HCT116 (cell line): ENCODE results near the gene EPHA4. TPM values are rescaled to one million over a fixed set of nuclear protein-coding genes. Genes with fewer than 3 reads are reported as not detected.

ENCODE experiments used
- ATAC-seq: fragments of 200-7000 bp; cut with Tn5 transposase; 2 replicates; pipeline ENCODE4 v1.9.1; 2020; ENCODE audit warnings: mild to moderate bottlenecking, moderate library complexity
- BruUV-seq: library from RNA; stranded (reverse); fragments of 400-500 nt; replicated peaks from 2 replicates; lab custom pipeline; 2021; lab: Mats Ljungman, UMichigan
- CTCF ChIA-PET: fragments of 300-600 bp; sonication (Branson Sonifier 250); formaldehyde crosslinking; loops from one replicate; lab custom pipeline; 2021; ENCODE audit warnings: antibody characterized with exemption; lab: Charles Lee
- POLR2A ChIA-PET: fragments of 300-600, 350-600 bp; sonication (Branson Sonifier 250); formaldehyde crosslinking; loops from one replicate; lab custom pipeline; 2021; ENCODE audit warnings: antibody characterized with exemption; lab: Charles Lee
- RAD21 ChIA-PET, 2 experiments: fragments of 300-600 bp; sonication (Branson Sonifier 250); formaldehyde crosslinking; loops; one replicate each; lab custom pipeline; 2023; ENCODE audit warnings: low total read pairs in 2 of 2; ENCODE audit not compliant: uncharacterized antibody in 2 of 2, unreplicated experiment in 2 of 2, low non-redundant PET in 1 of 2; lab: Charles Lee
- DNase-seq: peaks from one replicate; pipeline ENCODE4 v3.0.0-alpha.2; 2010; ENCODE audit warnings: low read depth, low spot score
- H2AFZ ChIP-seq: fragments of 200-600 bp; shearing (Covaris generic), sonication (generic); 2 replicates; pipeline ENCODE4 v1.6.1; 2017; ENCODE audit warnings: low read depth, mixed run types, mixed read lengths, antibody characterized with exemption, low read length; ENCODE audit not compliant: poor library complexity, severe bottlenecking
- H3K27ac ChIP-seq: 2 replicates; pipeline ENCODE4 v1.5.1; 2012; ENCODE audit warnings: low read depth, low read length
- H3K27me3 ChIP-seq: fragments of 200-600 bp; sonication (generic); 2 replicates; pipeline ENCODE4 v1.6.1; 2016; ENCODE audit warnings: mixed run types, low read length, mixed read lengths; ENCODE audit not compliant: insufficient read depth
- H3K36me3 ChIP-seq, 2 experiments: fragments of 200-500 bp in 1 of 2; fragments of 200-600 bp in 1 of 2; sonication (Bioruptor generic) in 1 of 2; sonication (generic) in 1 of 2; 2 replicates each; pipeline versions ENCODE4 v1.5.1 to v1.6.1; 2014 to 2016; ENCODE audit warnings: low read length in 2 of 2, inconsistent platforms in 1 of 2, mixed read lengths in 1 of 2, mixed run types in 1 of 2; ENCODE audit not compliant: insufficient read depth in 2 of 2, control insufficient read depth in 1 of 2
- H3K4me1 ChIP-seq, 2 experiments: fragments of 200-600 bp in 1 of 2; sonication (generic) in 1 of 2; 2 replicates each; pipeline versions ENCODE4 v1.5.1 to v1.6.1; 2012 to 2017; ENCODE audit warnings: low read length in 2 of 2, inconsistent platforms in 1 of 2, mild to moderate bottlenecking in 1 of 2, mixed read lengths in 1 of 2, mixed run types in 1 of 2, moderate library complexity in 1 of 2; ENCODE audit not compliant: insufficient read depth in 2 of 2, control insufficient read depth in 1 of 2
- H3K4me2 ChIP-seq: fragments of 200-600 bp; sonication (generic); 2 replicates; pipeline ENCODE4 v1.6.1; 2017; ENCODE audit warnings: mixed run types, low read length, mixed read lengths
- H3K4me3 ChIP-seq, 2 experiments: fragments of 200-600 bp in 1 of 2; sonication (generic) in 1 of 2; replicated peaks in 1 of 2; 2 replicates each; pipeline ENCODE4 v1.5.1; 2011 to 2016; ENCODE audit warnings: low read length in 2 of 2, control low read depth in 1 of 2, low read depth in 1 of 2, mild to moderate bottlenecking in 1 of 2, mixed read lengths in 1 of 2, mixed run types in 1 of 2
- H3K79me2 ChIP-seq: fragments of 200-600 bp; sonication (generic); 2 replicates; pipeline ENCODE4 v1.6.1; 2017; ENCODE audit warnings: mild to moderate bottlenecking, mixed run types, low read length, moderate library complexity, mixed read lengths; ENCODE audit not compliant: insufficient read depth
- H3K9ac ChIP-seq: fragments of 200-600 bp; sonication (generic); 2 replicates; pipeline ENCODE4 v1.6.1; 2016; ENCODE audit warnings: low read length, mixed read lengths
- H3K9me2 ChIP-seq: fragments of 200-600 bp; sonication (generic), shearing (Covaris generic); 2 replicates; pipeline ENCODE4 v1.6.1; 2017; ENCODE audit warnings: mixed run types, mild to moderate bottlenecking, moderate library complexity; ENCODE audit not compliant: insufficient read depth
- H3K9me3 ChIP-seq, 2 experiments: fragments of 200-500 bp in 1 of 2; fragments of 200-600 bp in 1 of 2; sonication (Bioruptor generic) in 1 of 2; sonication (generic) in 1 of 2; 2 replicates each; pipeline ENCODE4 v1.6.1; 2014 to 2017; ENCODE audit warnings: low read length in 2 of 2, mixed read lengths in 2 of 2, inconsistent platforms in 1 of 2, low read depth in 1 of 2, mild to moderate bottlenecking in 1 of 2, mixed run types in 1 of 2, moderate library complexity in 1 of 2; ENCODE audit not compliant: control insufficient read depth in 1 of 2, insufficient read depth in 1 of 2
- H4K20me1 ChIP-seq: fragments of 200-600 bp; sonication (generic), shearing (Covaris generic); 2 replicates; pipeline ENCODE4 v1.6.1; 2017; ENCODE audit warnings: mixed run types, mild to moderate bottlenecking, moderate library complexity; ENCODE audit not compliant: insufficient read depth
- ATF3 ChIP-seq: IDR thresholded peaks from 2 replicates; pipeline ENCODE4 v1.6.1; 2012
- CEBPB ChIP-seq: IDR thresholded peaks from 2 replicates; pipeline ENCODE4 v1.6.1; 2012; ENCODE audit warnings: low read depth
- CTCF ChIP-seq, 3 experiments: fragments of 200-600 bp in 1 of 3; sonication (generic) in 1 of 3; IDR thresholded peaks in 2 of 3; conservative IDR thresholded peaks in 1 of 3; 2 replicates each; pipeline ENCODE4 v1.5.1; 2012 to 2017; ENCODE audit warnings: low read depth in 2 of 3, low read length in 2 of 3, antibody characterized with exemption in 1 of 3, borderline replicate concordance in 1 of 3, control low read depth in 1 of 3, mild to moderate bottlenecking in 1 of 3, mixed read lengths in 1 of 3, mixed run types in 1 of 3, moderate library complexity in 1 of 3; ENCODE audit not compliant: insufficient read depth in 1 of 3
- EGR1 ChIP-seq: IDR thresholded peaks from 2 replicates; pipeline ENCODE4 v1.6.1; 2012; ENCODE audit warnings: low read depth
- ELF1 ChIP-seq: IDR thresholded peaks from 2 replicates; pipeline ENCODE4 v1.6.1; 2012; ENCODE audit warnings: low read depth, borderline replicate concordance
- EZH2phosphoT487 ChIP-seq: fragments of 200-600 bp; IDR thresholded peaks from 2 replicates; pipeline ENCODE4 v1.6.1; 2018; ENCODE audit warnings: antibody characterized with exemption, borderline replicate concordance
- FOSL1 ChIP-seq: IDR thresholded peaks from 2 replicates; pipeline ENCODE4 v1.6.1; 2012; ENCODE audit warnings: low read depth
- POLR2A ChIP-seq: IDR thresholded peaks from 2 replicates; pipeline ENCODE4 v1.7.0; 2011; ENCODE audit warnings: borderline replicate concordance; ENCODE audit not compliant: insufficient read depth, insufficient read length; ENCODE audit errors: extremely low read depth
- RAD21 ChIP-seq: IDR thresholded peaks from 2 replicates; pipeline ENCODE4 v1.6.1; 2012; ENCODE audit warnings: low read depth, mild to moderate bottlenecking
- REST ChIP-seq: IDR thresholded peaks from 2 replicates; pipeline ENCODE4 v1.6.1; 2012; ENCODE audit warnings: low read depth
- SRF ChIP-seq: IDR thresholded peaks from 2 replicates; pipeline ENCODE4 v1.6.1; 2012; ENCODE audit warnings: low read depth
- ZFX ChIP-seq: fragments of 450-650 bp; IDR thresholded peaks from 2 replicates; pipeline ENCODE4 v1.6.1; 2017
- ZNF274 ChIP-seq: fragments of 200-500 bp; sonication (Bioruptor generic); IDR thresholded peaks from 2 replicates; pipeline ENCODE4 v1.6.1; 2014; ENCODE audit warnings: mild to moderate bottlenecking, low read depth, low read length, inconsistent platforms
- intact Hi-C: fragments of 100-400 bp; cut with micrococcal nuclease; formaldehyde crosslinking; loops from 2 replicates; pipeline ENCODE4 v1.10.0; 2022
- total RNA-seq: library from RNA; stranded (reverse); gene quantifications from one replicate; pipeline ENCODE4 v1.2.1, GENCODE V29; 2021; ENCODE audit not compliant: unreplicated experiment

Gene EPHA4
- total RNA-seq, 1 experiment from 2014 or later: 3.5 TPM

GRCh38 chr2:221429741-221430491, 142.2 kb downstream of the EPHA4 start:
- POLR2A ChIA-PET: no interaction called here
- no peak overlapping the region for H3K9ac ChIP-seq
- ATAC-seq (no peak), DNase-seq (no peak)
- H3K27me3 ChIP-seq: no peaks in the 10 kb centered on the region
- no peak overlapping the region for H3K4me3 ChIP-seq
- BruUV-seq: no TSS peak
- no peaks in the 10 kb centered on the region for H3K9me2 ChIP-seq
- TF ChIP-seq ZNF274 (no peak), CEBPB (no peak), FOSL1 (no peak), POLR2A (no peak), EGR1 (no peak), ZFX (no peak), RAD21 (no peak), CTCF (IDR thresholded peaks at IDR 0.05 in 2 of 3, conservative IDR thresholded peaks at IDR 0.05 in 1 of 3; ENCODE audit: borderline replicate concordance in 1 of 3, insufficient read depth in 1 of 3, low read depth in 2 of 3, low read length in 2 of 3) (no peak), REST (no peak), ELF1 (no peak), ATF3 (no peak), SRF (no peak), EZH2phosphoT487 (no peak)
- no peaks in the 10 kb centered on the region for H3K9me3 ChIP-seq
- H4K20me1 ChIP-seq: no peaks in the 10 kb centered on the region
- RAD21 ChIA-PET: no interaction called here
- no peak overlapping the region for H2AFZ ChIP-seq
- no peaks in the 10 kb centered on the region for H3K36me3 ChIP-seq
- no peaks in the 10 kb centered on the region for H3K4me1 ChIP-seq
- CTCF ChIA-PET: no interaction called here
- no peak overlapping the region for H3K27ac ChIP-seq
- H3K4me2 ChIP-seq: no peak overlapping the region
- H3K79me2 ChIP-seq: no peaks in the 10 kb centered on the region
- intact Hi-C loops: no loop called here
